H1 (cell line): ENCODE results near the gene DUS4L. TPM values are rescaled to one million over a fixed set of nuclear protein-coding genes. Genes with fewer than 3 reads are reported as not detected.

Source experiments
- CTBP2 ChIP-seq: IDR thresholded peaks from 2 replicates; pipeline ENCODE4 v1.7.0; 2011; ENCODE audit warnings: borderline replicate concordance, mild to moderate bottlenecking, moderate library complexity, mixed read lengths, low read length; ENCODE audit not compliant: insufficient read depth, insufficient read length
- PHF8 ChIP-seq: fragments of 200-600 bp; sonication (generic); conservative IDR thresholded peaks from 2 replicates; pipeline ENCODE4 v1.7.1; 2012; ENCODE audit warnings: low read depth, mild to moderate bottlenecking, inconsistent platforms, low read length, moderate library complexity
- polyA plus RNA-seq, 7 experiments: library from polyadenylated mRNA; depleted of rRNA in 3 of 7; stranded (reverse) in 5 of 7; unstranded in 2 of 7; fragments of >200 nt in 5 of 7; fragments of 200-250 nt in 2 of 7; gene quantifications; 1 replicate in 5 of 7; 2 replicates in 1 of 7; 4 replicates in 1 of 7; pipeline versions ENCODE4 v1.2.1 to v1.2.3, GENCODE V29; 2011 to 2013; ENCODE audit warnings: missing spikeins in 2 of 7, mixed read lengths in 2 of 7
- total RNA-seq: library from RNA; stranded (reverse); fragmentation: NEBNext Ultra II Directional; extraction: Animal tissue kit (Norgen Biotek cat#: 25700); gene quantifications from 2 replicates; pipeline ENCODE4 v1.2.1, GENCODE V29; 2021

Gene DUS4L
- total and polyA plus RNA-seq, 2 of the 8 experiments (the other 6 are each of a cell fraction or from before 2014, with no cell fraction given): 6.1 to 11.5 TPM

DNA sequence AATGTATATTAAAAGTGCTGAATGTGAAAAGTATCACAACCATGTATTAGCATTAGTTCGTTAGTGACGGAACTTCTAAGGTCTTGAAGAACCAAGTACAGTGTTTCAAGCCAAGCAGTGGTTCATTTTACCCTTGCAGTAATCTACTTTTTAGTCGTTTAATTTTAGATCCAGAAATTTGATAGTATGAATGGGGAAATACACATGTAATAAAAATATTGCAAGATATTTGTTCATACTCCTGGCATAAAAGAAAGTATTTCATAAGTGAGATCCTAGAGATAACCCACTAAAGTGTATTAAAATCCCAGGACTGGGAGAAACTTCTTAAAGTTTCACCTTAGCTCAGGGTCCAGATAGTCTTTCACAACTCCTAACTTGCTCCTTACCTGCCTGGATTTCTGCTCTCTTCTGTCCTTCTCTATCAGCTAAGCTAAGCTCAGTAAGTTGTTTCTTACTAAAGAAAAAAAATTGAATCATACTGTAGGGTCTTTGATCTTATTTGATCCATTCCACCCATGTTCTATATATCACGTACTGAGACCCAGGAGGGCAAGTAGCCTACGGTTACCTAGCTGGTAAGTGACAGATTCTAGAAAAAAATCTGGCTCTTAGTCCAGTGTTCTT is 17.7 kb downstream of the DUS4L start (continued):
- TF ChIP-seq CTBP2 (no peak), PHF8 (no peak)
